IMR-90 (cell line): ENCODE data around the gene ABCA4. TPM values are rescaled to one million over a fixed set of nuclear protein-coding genes. Genes with fewer than 3 reads are reported as not detected.

Source experiments
- ATAC-seq: fragments of 200-7000 bp; cut with Tn5 transposase; 2 replicates; pipeline ENCODE4 v1.9.1; 2020; ENCODE audit warnings: low read depth, mild to moderate bottlenecking, moderate library complexity
- BruUV-seq: library from RNA; stranded (reverse); fragments of 400-500 nt; replicated peaks from 2 replicates; lab custom pipeline; 2021; lab: Mats Ljungman, UMichigan
- CTCF ChIA-PET: fragments of 300-600 bp; formaldehyde crosslinking; extraction: SDS; loops from one replicate; lab custom pipeline; 2021; ENCODE audit warnings: antibody characterized with exemption; lab: Yijun Ruan, JAX
- POLR2A ChIA-PET: fragments of 300-600 bp; sonication (Branson Sonifier 250); formaldehyde crosslinking; loops from one replicate; lab custom pipeline; 2022; ENCODE audit warnings: antibody characterized with exemption; ENCODE audit not compliant: unreplicated experiment; lab: Charles Lee
- DNase-seq: peaks from one replicate; pipeline ENCODE4 v3.0.0; 2013
- H2AFZ ChIP-seq: replicated peaks from 2 replicates; pipeline ENCODE3; 2013; ENCODE audit warnings: low read length, mild to moderate bottlenecking; ENCODE audit not compliant: poor library complexity
- H2AK5ac ChIP-seq: 2 replicates; pipeline ENCODE4 v1.6.1; 2013; ENCODE audit warnings: low read depth, low read length, inconsistent platforms
- H2AK9ac ChIP-seq: replicated peaks from 2 replicates; pipeline ENCODE3; 2013; ENCODE audit warnings: mild to moderate bottlenecking, low read depth, low read length, moderate library complexity; ENCODE audit not compliant: poor library complexity
- H2BK120ac ChIP-seq: 2 replicates; pipeline ENCODE4 v1.6.1; 2013; ENCODE audit warnings: low read depth, low read length, inconsistent platforms
- H2BK15ac ChIP-seq: 3 replicates; pipeline ENCODE4 v1.6.1; 2013; ENCODE audit warnings: low read depth, low read length, inconsistent platforms
- H2BK20ac ChIP-seq: 2 replicates; pipeline ENCODE4 v1.6.1; 2013; ENCODE audit warnings: low read depth, mild to moderate bottlenecking, inconsistent platforms, low read length, moderate library complexity
- H2BK5ac ChIP-seq: 2 replicates; pipeline ENCODE4 v1.6.1; 2013; ENCODE audit warnings: mild to moderate bottlenecking, low read depth, low read length, inconsistent platforms; ENCODE audit not compliant: poor library complexity, severe bottlenecking
- H3K14ac ChIP-seq: replicated peaks from 2 replicates; pipeline ENCODE4 v1.6.1; 2013; ENCODE audit warnings: low read depth, low read length, inconsistent platforms
- H3K18ac ChIP-seq: 2 replicates; pipeline ENCODE4 v1.6.1; 2013; ENCODE audit warnings: low read depth, low read length, control low read depth
- H3K23ac ChIP-seq: 2 replicates; pipeline ENCODE4 v1.6.1; 2013; ENCODE audit warnings: low read depth, low read length, inconsistent platforms
- H3K27ac ChIP-seq: 2 replicates; pipeline ENCODE4 v1.5.1; 2013; ENCODE audit warnings: mild to moderate bottlenecking, control low read depth, low read length; ENCODE audit not compliant: insufficient read depth
- H3K27me3 ChIP-seq: 2 replicates; pipeline ENCODE4 v1.6.1; 2013; ENCODE audit warnings: low read length; ENCODE audit not compliant: control insufficient read depth, insufficient read depth
- H3K36me3 ChIP-seq: 2 replicates; pipeline ENCODE4 v1.6.1; 2013; ENCODE audit warnings: low read length, mixed read lengths; ENCODE audit not compliant: control insufficient read depth, insufficient read depth
- H3K4ac ChIP-seq: 2 replicates; pipeline ENCODE4 v1.6.1; 2013; ENCODE audit warnings: low read depth, low read length, inconsistent platforms
- H3K4me1 ChIP-seq: 2 replicates; pipeline ENCODE4 v1.6.1; 2013; ENCODE audit warnings: low read length, mixed read lengths; ENCODE audit not compliant: control insufficient read depth, insufficient read depth
- H3K4me2 ChIP-seq: 2 replicates; pipeline ENCODE4 v1.6.1; 2013; ENCODE audit warnings: low read depth, mild to moderate bottlenecking, control low read depth, low read length, moderate library complexity
- H3K4me3 ChIP-seq: 2 replicates; pipeline ENCODE4 v1.5.1; 2013; ENCODE audit warnings: low read depth, mild to moderate bottlenecking, control low read depth, low read length, moderate library complexity; ENCODE audit not compliant: insufficient read depth
- H3K56ac ChIP-seq: 2 replicates; pipeline ENCODE4 v1.6.1; 2013; ENCODE audit warnings: low read length, inconsistent platforms; ENCODE audit not compliant: insufficient read depth; ENCODE audit errors: extremely low read depth
- H3K79me1 ChIP-seq, 2 experiments: 2 replicates each; pipeline ENCODE4 v1.6.1; 2013; ENCODE audit warnings: low read length in 2 of 2, inconsistent platforms in 1 of 2, low read depth in 1 of 2
- H3K9ac ChIP-seq: 2 replicates; pipeline ENCODE4 v1.6.1; 2013; ENCODE audit warnings: low read depth, low read length, control low read depth
- H3K9me1 ChIP-seq: 2 replicates; pipeline ENCODE4 v1.6.1; 2013; ENCODE audit warnings: low read length, inconsistent platforms; ENCODE audit not compliant: insufficient read depth
- H3K9me3 ChIP-seq: 2 replicates; pipeline ENCODE4 v1.6.1; 2013; ENCODE audit warnings: low read length; ENCODE audit not compliant: control insufficient read depth, insufficient read depth
- H4K20me1 ChIP-seq: 2 replicates; pipeline ENCODE4 v1.6.1; 2013; ENCODE audit warnings: low read length, inconsistent platforms; ENCODE audit not compliant: insufficient read depth
- H4K5ac ChIP-seq: 2 replicates; pipeline ENCODE4 v1.6.1; 2013; ENCODE audit warnings: mild to moderate bottlenecking, low read depth, low read length, control low read depth
- H4K8ac ChIP-seq, 2 experiments: 2 replicates each; pipeline ENCODE4 v1.6.1; 2013; ENCODE audit warnings: low read depth in 2 of 2, low read length in 2 of 2, control low read depth in 1 of 2, inconsistent platforms in 1 of 2
- H4K91ac ChIP-seq: 2 replicates; pipeline ENCODE4 v1.6.1; 2013; ENCODE audit warnings: low read depth, low read length, inconsistent platforms; ENCODE audit not compliant: insufficient read depth
- BHLHE40 ChIP-seq: fragments of 150-350 bp; IDR thresholded peaks from 2 replicates; pipeline ENCODE4 v1.6.1; 2016; ENCODE audit warnings: mild to moderate bottlenecking, low read depth, low read length
- CEBPB ChIP-seq: IDR thresholded peaks from 2 replicates; pipeline ENCODE4 v1.6.1; 2012; ENCODE audit warnings: low read depth, low read length, improper control_type of control experiment
- CHD1 ChIP-seq: IDR thresholded peaks from 2 replicates; pipeline ENCODE4 v1.6.1; 2012; ENCODE audit warnings: low read depth, low read length, improper control_type of control experiment
- FOS ChIP-seq: fragments of 150-350 bp; IDR thresholded peaks from 2 replicates; pipeline ENCODE4 v1.6.1; 2016; ENCODE audit warnings: low read depth, low read length
- MAFK ChIP-seq: IDR thresholded peaks from 2 replicates; pipeline ENCODE4 v1.6.1; 2012; ENCODE audit warnings: low read depth, low read length, improper control_type of control experiment
- MAZ ChIP-seq: IDR thresholded peaks from 2 replicates; pipeline ENCODE4 v1.6.1; 2012; ENCODE audit warnings: low read depth, mild to moderate bottlenecking, low read length, improper control_type of control experiment, moderate library complexity, borderline replicate concordance
- MXI1 ChIP-seq: IDR thresholded peaks from 2 replicates; pipeline ENCODE4 v1.6.1; 2012; ENCODE audit warnings: low read depth, mild to moderate bottlenecking, low read length, moderate library complexity, borderline replicate concordance
- NFE2L2 ChIP-seq: fragments of 150-350 bp; IDR thresholded peaks from 2 replicates; pipeline ENCODE4 v1.6.1; 2016; ENCODE audit warnings: low read depth, mild to moderate bottlenecking, low read length
- POLR2A ChIP-seq: IDR thresholded peaks from 2 replicates; pipeline ENCODE4 v1.6.1; 2012; ENCODE audit warnings: mild to moderate bottlenecking, low read depth, low read length
- RAD21 ChIP-seq: IDR thresholded peaks from 2 replicates; pipeline ENCODE4 v1.6.1; 2012; ENCODE audit warnings: low read length, improper control_type of control experiment
- RCOR1 ChIP-seq: IDR thresholded peaks from 2 replicates; pipeline ENCODE4 v1.6.1; 2012; ENCODE audit warnings: mild to moderate bottlenecking, low read length, improper control_type of control experiment; ENCODE audit not compliant: insufficient replicate concordance
- RFX5 ChIP-seq: IDR thresholded peaks from 2 replicates; pipeline ENCODE4 v1.8.0; 2012; ENCODE audit warnings: low read depth, mild to moderate bottlenecking, low read length, moderate library complexity
- SMC3 ChIP-seq: fragments of 150-350 bp; IDR thresholded peaks from 2 replicates; pipeline ENCODE4 v1.6.1; 2016; ENCODE audit warnings: low read depth, mild to moderate bottlenecking, antibody characterized with exemption, low read length, moderate library complexity
- WGBS, 2 experiments: methylation state at CpG; one replicate each; pipeline versions ENCODE4 v1.1.5 to v1.1.7; 2013; ENCODE audit warnings: missing lambda C conversion rate in 2 of 2; ENCODE audit not compliant: insufficient read length in 1 of 2; ENCODE audit errors: extremely low coverage in 2 of 2; 5-methylcytosine and 5-hydroxymethylcytosine counted together
- dilution Hi-C: fragments of 300-500 bp; cut with HindIII; formaldehyde crosslinking; loops from one replicate; pipeline ENCODE4 v1.14.3; 2018; ENCODE audit warnings: low sequenced_read_pairs; ENCODE audit not compliant: unreplicated experiment
- in situ Hi-C: fragments of 300-500 bp; cut with MboI; formaldehyde crosslinking; loops from 3 replicates; pipeline ENCODE4 v1.14.3; 2019; ENCODE audit warnings: low sequenced_read_pairs, inconsistent platforms, mixed read lengths
- intact Hi-C: fragments of 100-400 bp; cut with micrococcal nuclease; formaldehyde crosslinking; loops from 2 replicates; pipeline ENCODE4 v1.10.0; 2022
- polyA plus RNA-seq, 3 experiments: library from polyadenylated mRNA; depleted of rRNA; stranded (reverse); fragments of >200 nt; gene quantifications; 2 replicates each; pipeline ENCODE4 v1.2.3, GENCODE V29; 2012; ENCODE audit warnings: low replicate concordance in 1 of 3
- total RNA-seq: library from RNA; depleted of rRNA; stranded (reverse); fragments of >200 nt; gene quantifications from 2 replicates; pipeline ENCODE4 v1.2.3, GENCODE V29; 2012
- TF ChIP-seq, protein P1 (sequence below): conservative IDR thresholded peaks from 2 replicates; pipeline ENCODE4 v1.5.1; 2012; ENCODE audit warnings: mild to moderate bottlenecking, low read depth, low read length, improper control_type of control experiment
- TF ChIP-seq, protein P2 (sequence below): fragments of 150-350 bp; IDR thresholded peaks from 2 replicates; pipeline ENCODE4 v1.6.1; 2016; ENCODE audit warnings: low read depth, mild to moderate bottlenecking, low read length, moderate library complexity, borderline replicate concordance
- TF ChIP-seq, protein P3 (sequence below): fragments of 150-350 bp; IDR thresholded peaks from 2 replicates; pipeline ENCODE4 v1.6.1; 2017; ENCODE audit warnings: mild to moderate bottlenecking, antibody characterized with exemption, low read length, low read depth

Gene ABCA4
- total and polyA plus RNA-seq, 2 of the 4 experiments (the other 2 are of a cell fraction) = under 0.01 to 0.36 TPM

DNA sequence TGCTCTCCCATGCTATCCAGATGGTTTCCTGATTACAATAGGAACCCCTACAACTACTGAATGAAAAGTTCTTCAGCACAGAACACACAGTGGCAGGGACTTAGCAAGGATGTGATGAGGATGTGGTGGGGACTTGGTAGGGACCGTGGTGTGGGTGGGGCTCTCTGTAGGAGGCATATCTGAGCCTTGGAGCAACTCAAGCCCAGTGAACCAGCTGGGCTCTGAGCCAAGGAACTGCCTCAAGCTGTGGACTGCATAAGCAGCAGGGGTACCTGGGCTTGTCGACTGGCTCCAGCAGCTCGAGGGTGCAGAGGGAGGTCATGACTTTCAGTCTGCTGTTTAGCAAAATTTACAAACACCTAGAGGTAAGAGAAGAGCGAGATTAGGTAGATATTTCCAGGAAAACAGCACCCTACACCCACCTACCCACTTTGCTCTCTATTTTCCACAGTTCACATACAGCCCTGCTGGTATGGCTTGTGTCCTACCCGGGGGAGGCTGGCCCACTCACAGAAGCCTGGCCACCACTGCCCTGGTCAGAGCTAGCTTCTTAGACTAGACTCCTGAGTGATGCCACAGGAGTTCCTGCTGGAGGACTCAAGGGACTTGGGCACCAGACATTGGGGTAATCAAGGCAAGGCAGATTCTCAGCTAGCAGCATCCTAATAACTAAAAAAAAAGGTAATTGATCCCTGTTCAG lies 125.0 kb downstream of the ABCA4 start:
- no peak for DNase-seq
- no peaks in the 10 kb centered on the region for H3K36me3 ChIP-seq
- no peak overlapping the region for H2AK5ac ChIP-seq
- ChIA-PET POLR2A (no interaction called here), CTCF (no interaction called here)
- no peak overlapping the region for H3K4me2 ChIP-seq
- no peak for ATAC-seq
- no peaks in the 10 kb centered on the region for H3K9me3 ChIP-seq
- H3K27ac ChIP-seq = no peak overlapping the region
- H3K14ac ChIP-seq = no peak overlapping the region
- H3K4me3 ChIP-seq = no peak overlapping the region
- no peak overlapping the region for H2BK15ac ChIP-seq
- WGBS, 2 experiments = no CpG with 5 or more reads among the region's 5 CpGs
- in situ Hi-C loops (no loop called here), dilution Hi-C loops (no loop called here), intact Hi-C loops (no loop called here)
- no TSS peak for BruUV-seq
- no peak overlapping the region for H3K23ac ChIP-seq
- H4K20me1 ChIP-seq = no peaks in the 10 kb centered on the region
- H4K8ac ChIP-seq = no peak overlapping the region
- TF ChIP-seq MAFK (no peak), SMC3 (no peak), MXI1 (no peak), CEBPB (no peak), BHLHE40 (no peak), NFE2L2 (no peak), RAD21 (no peak), POLR2A (no peak), RCOR1 (no peak), MAZ (no peak), RFX5 (no peak), CHD1 (no peak), FOS (no peak)
- TF ChIP-seq, protein P1, sequence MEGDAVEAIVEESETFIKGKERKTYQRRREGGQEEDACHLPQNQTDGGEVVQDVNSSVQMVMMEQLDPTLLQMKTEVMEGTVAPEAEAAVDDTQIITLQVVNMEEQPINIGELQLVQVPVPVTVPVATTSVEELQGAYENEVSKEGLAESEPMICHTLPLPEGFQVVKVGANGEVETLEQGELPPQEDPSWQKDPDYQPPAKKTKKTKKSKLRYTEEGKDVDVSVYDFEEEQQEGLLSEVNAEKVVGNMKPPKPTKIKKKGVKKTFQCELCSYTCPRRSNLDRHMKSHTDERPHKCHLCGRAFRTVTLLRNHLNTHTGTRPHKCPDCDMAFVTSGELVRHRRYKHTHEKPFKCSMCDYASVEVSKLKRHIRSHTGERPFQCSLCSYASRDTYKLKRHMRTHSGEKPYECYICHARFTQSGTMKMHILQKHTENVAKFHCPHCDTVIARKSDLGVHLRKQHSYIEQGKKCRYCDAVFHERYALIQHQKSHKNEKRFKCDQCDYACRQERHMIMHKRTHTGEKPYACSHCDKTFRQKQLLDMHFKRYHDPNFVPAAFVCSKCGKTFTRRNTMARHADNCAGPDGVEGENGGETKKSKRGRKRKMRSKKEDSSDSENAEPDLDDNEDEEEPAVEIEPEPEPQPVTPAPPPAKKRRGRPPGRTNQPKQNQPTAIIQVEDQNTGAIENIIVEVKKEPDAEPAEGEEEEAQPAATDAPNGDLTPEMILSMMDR = no peak
- TF ChIP-seq, protein P2, sequence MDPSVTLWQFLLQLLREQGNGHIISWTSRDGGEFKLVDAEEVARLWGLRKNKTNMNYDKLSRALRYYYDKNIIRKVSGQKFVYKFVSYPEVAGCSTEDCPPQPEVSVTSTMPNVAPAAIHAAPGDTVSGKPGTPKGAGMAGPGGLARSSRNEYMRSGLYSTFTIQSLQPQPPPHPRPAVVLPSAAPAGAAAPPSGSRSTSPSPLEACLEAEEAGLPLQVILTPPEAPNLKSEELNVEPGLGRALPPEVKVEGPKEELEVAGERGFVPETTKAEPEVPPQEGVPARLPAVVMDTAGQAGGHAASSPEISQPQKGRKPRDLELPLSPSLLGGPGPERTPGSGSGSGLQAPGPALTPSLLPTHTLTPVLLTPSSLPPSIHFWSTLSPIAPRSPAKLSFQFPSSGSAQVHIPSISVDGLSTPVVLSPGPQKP = no peak
- TF ChIP-seq, protein P3, sequence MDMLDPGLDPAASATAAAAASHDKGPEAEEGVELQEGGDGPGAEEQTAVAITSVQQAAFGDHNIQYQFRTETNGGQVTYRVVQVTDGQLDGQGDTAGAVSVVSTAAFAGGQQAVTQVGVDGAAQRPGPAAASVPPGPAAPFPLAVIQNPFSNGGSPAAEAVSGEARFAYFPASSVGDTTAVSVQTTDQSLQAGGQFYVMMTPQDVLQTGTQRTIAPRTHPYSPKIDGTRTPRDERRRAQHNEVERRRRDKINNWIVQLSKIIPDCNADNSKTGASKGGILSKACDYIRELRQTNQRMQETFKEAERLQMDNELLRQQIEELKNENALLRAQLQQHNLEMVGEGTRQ = no peak
- no peaks in the 10 kb centered on the region for H3K9me1 ChIP-seq
- H3K9ac ChIP-seq = no peak overlapping the region
- H2AK9ac ChIP-seq = no peak overlapping the region
- H3K27me3 ChIP-seq = peaks cover 12% of the 10 kb centered on the region
- no peak overlapping the region for H2BK5ac ChIP-seq
- H4K91ac ChIP-seq = no peak overlapping the region
- H2BK120ac ChIP-seq = no peak overlapping the region
- H2AFZ ChIP-seq = no peak overlapping the region
- H3K4ac ChIP-seq = no peak overlapping the region
- H3K79me1 ChIP-seq = no peaks in the 10 kb centered on the region
- H3K4me1 ChIP-seq = no peaks in the 10 kb centered on the region
- no peak overlapping the region for H3K56ac ChIP-seq
- H4K5ac ChIP-seq = no peak overlapping the region
- H3K18ac ChIP-seq = no peak overlapping the region
- no peak overlapping the region for H2BK20ac ChIP-seq
